Body of pancreas (tissue), 4 donors: ENCODE measurements around the gene LRIG2. TPM values are rescaled to one million over a fixed set of nuclear protein-coding genes. Genes with fewer than 3 reads are reported as not detected.

Experiments used
- ATAC-seq: fragments of 150-250 bp; one replicate; pipeline ENCODE4 v1.9.1; 2016
- DNase-seq, 4 donors: peaks; one replicate each; pipeline ENCODE4 v3.0.0-alpha.2; 2019
- H3K27ac ChIP-seq, 4 donors: fragments of 200-600 bp; sonication (generic); 1 replicate in 3 of 4; 2 replicates in 1 of 4; pipeline versions ENCODE4 v1.5.1 to v1.6.1; 2016 to 2019; ENCODE audit warnings: mild to moderate bottlenecking in 1 of 4, mixed read lengths in 1 of 4, moderate library complexity in 1 of 4
- H3K27me3 ChIP-seq, 2 donors: fragments of 200-600 bp; sonication (generic); one replicate each; pipeline ENCODE4 v1.6.0; 2016; ENCODE audit warnings: mild to moderate bottlenecking in 1 of 2
- H3K36me3 ChIP-seq, 2 donors: fragments of 200-600 bp; sonication (generic); replicated peaks in 1 of 2; 2 replicates each; pipeline ENCODE4 v1.5.1; 2016; ENCODE audit warnings: low read depth in 2 of 2; ENCODE audit not compliant: insufficient read depth in 1 of 2
- H3K4me1 ChIP-seq: fragments of 200-600 bp; sonication (generic); one replicate; pipeline ENCODE4 v1.6.0; 2016
- H3K4me3 ChIP-seq, 2 donors: fragments of 200-600 bp; sonication (generic); 1 replicate in 1 of 2; 2 replicates in 1 of 2; pipeline ENCODE4 v1.5.1; 2016 to 2019
- H3K9me3 ChIP-seq, 3 donors: fragments of 200-600 bp; sonication (generic); 1 replicate in 2 of 3; 2 replicates in 1 of 3; pipeline ENCODE4 v1.5.1; 2016
- POLR2A ChIP-seq, 3 donors: fragments of 450-650 bp; IDR thresholded peaks; one replicate each; pipeline ENCODE4 v1.6.1; 2016; ENCODE audit warnings: antibody characterized with exemption in 3 of 3, mild to moderate bottlenecking in 2 of 3
- WGBS, 2 donors: methylation state at CpG; one replicate each; pipeline ENCODE4 v1.1.5; 2017; 5-methylcytosine and 5-hydroxymethylcytosine counted together
- intact Hi-C: fragments of 100-400 bp; cut with DNase I; formaldehyde crosslinking; loops from one replicate; pipeline ENCODE4 v1.15.1; 2023
- total RNA-seq, 2 donors: library from RNA; depleted of rRNA; stranded (reverse); fragments of >200 nt; gene quantifications; one replicate each; pipeline ENCODE4 v1.1.0, GENCODE V29; 2016
- TF ChIP-seq, protein P1 (sequence below), 7 experiments: fragments of 450-650 bp in 4 of 7; fragments of 200-600 bp in 3 of 7; sonication (generic) in 3 of 7; IDR thresholded peaks; one replicate each; pipeline ENCODE4 v1.5.1; 2016 to 2019; ENCODE audit warnings: antibody characterized with exemption in 7 of 7

LRIG2 gene
- total RNA-seq, 2 donors from 2014 or later: 8.6 to 9.9 TPM

DNA sequence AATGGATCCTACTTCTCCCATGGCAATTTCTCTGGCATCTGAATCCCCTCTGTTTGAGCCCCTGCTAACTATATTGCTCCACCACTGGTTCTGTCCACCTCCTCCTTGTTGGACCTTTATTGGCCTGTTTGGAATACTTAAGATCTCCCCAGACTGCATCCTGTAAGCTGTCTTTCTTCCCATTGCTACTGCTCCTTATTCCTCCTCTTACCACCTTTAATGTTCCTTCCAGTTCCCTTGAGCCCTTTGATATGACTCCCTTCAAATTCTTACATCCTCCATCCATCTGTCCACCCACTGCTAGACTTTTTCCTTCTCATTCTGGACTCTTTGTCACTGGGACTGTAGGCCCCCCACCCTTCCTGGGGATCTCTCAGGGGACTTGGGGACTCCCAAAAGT lies 31.0 kb downstream of the LRIG2 start:
- intact Hi-C loops: no loop called here
- no peaks in the 10 kb centered on the region for H3K4me1 ChIP-seq
- no peak for ATAC-seq
- H3K27ac ChIP-seq: no peak overlapping the region
- H3K36me3 ChIP-seq: peaks cover 0 to 33% of the 10 kb centered on the region in 2 donors
- DNase-seq: no peak
- TF ChIP-seq, protein P1, sequence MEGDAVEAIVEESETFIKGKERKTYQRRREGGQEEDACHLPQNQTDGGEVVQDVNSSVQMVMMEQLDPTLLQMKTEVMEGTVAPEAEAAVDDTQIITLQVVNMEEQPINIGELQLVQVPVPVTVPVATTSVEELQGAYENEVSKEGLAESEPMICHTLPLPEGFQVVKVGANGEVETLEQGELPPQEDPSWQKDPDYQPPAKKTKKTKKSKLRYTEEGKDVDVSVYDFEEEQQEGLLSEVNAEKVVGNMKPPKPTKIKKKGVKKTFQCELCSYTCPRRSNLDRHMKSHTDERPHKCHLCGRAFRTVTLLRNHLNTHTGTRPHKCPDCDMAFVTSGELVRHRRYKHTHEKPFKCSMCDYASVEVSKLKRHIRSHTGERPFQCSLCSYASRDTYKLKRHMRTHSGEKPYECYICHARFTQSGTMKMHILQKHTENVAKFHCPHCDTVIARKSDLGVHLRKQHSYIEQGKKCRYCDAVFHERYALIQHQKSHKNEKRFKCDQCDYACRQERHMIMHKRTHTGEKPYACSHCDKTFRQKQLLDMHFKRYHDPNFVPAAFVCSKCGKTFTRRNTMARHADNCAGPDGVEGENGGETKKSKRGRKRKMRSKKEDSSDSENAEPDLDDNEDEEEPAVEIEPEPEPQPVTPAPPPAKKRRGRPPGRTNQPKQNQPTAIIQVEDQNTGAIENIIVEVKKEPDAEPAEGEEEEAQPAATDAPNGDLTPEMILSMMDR (IDR thresholded peaks at IDR 0.05): no peak
- no peak for TF ChIP-seq POLR2A (IDR thresholded peaks at IDR 0.05)
- H3K4me3 ChIP-seq: no peak overlapping the region
- no peaks in the 10 kb centered on the region for H3K9me3 ChIP-seq
- H3K27me3 ChIP-seq: no peaks in the 10 kb centered on the region

DNA sequence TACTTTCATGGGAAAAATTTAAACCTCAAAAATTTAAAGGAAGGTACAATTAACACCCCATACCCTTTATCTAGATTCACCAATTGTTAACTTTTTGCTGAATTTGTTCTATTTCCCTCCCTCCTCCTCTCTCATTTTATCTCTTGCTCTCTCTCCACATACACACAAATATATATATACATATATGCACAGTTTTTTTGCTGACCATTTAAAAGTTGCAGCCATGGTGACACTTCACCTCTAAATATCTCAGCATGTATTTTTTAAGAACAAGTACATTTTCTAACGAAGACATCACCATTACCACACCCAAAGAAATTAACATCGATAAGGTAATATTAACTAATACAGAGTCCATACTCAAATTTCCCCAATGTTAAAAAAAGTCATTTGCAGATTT lies 33.9 kb downstream of the LRIG2 start:
- DNase-seq: no peak
- Histone ChIP-seq H3K36me3 (peaks cover 0 to 38% of the 10 kb centered on the region in 2 donors), H3K9me3 (no peaks in the 10 kb centered on the region), H3K27ac (no peak overlapping the region), H3K4me1 (no peaks in the 10 kb centered on the region), H3K4me3 (no peak overlapping the region), H3K27me3 (no peaks in the 10 kb centered on the region)
- TF ChIP-seq, protein P1 (IDR thresholded peaks at IDR 0.05): no peak
- TF ChIP-seq POLR2A (IDR thresholded peaks at IDR 0.05): no peak
- intact Hi-C loops: no loop called here
- WGBS, 2 donors: 82 to 87% methylated on average over 2 of the region's 2 CpGs
- ATAC-seq: no peak

GRCh38 chr1:113109908-113110554 lies 37.0 kb downstream of the LRIG2 start:
- intact Hi-C loops: no loop called here
- Histone ChIP-seq H3K27me3 (no peaks in the 10 kb centered on the region), H3K4me3 (no peak overlapping the region), H3K4me1 (no peaks in the 10 kb centered on the region), H3K9me3 (no peaks in the 10 kb centered on the region), H3K27ac (no peak overlapping the region), H3K36me3 (peaks cover 9 to 27% of the 10 kb centered on the region in 2 donors)
- 67 to 71% methylated on average over 5 of the region's 5 CpGs for WGBS, 2 donors
- DNase-seq (peak in 3 of 4 donors; percentile 19 to 33 (median 23)), ATAC-seq (peak; percentile 38)
- no peak for TF ChIP-seq POLR2A (IDR thresholded peaks at IDR 0.05)
- TF ChIP-seq, protein P1 (IDR thresholded peaks at IDR 0.05): peak in 3 of 7 experiments; percentile 4 to 10 (median 5)

DNA sequence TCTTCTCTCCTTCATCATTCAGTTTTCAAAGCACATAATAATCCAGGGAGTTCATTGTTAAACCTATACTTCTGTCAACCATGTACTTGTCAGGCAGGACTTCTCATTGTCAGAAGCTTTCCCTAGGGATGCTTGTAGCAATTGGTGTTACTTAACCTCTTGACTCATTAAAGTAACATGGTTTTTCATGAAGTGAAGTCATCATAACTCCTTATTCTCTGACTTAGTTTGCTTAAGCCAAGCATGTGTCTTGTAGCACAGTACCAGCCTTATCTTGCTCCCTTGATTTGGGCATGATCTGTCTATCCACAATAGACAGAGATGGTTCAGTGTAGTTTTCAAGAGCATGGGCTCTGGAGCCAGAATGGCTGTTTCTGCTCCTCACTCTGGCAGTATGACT lies 45.3 kb downstream of the LRIG2 start:
- no peak overlapping the region for H3K4me3 ChIP-seq
- TF ChIP-seq, protein P1 (IDR thresholded peaks at IDR 0.05): no peak
- no peak for TF ChIP-seq POLR2A (IDR thresholded peaks at IDR 0.05)
- peaks cover 10 to 35% of the 10 kb centered on the region in 2 donors for H3K36me3 ChIP-seq
- intact Hi-C loops: no loop called here
- ATAC-seq: no peak
- DNase-seq: no peak
- H3K27ac ChIP-seq: no peak overlapping the region
- no peaks in the 10 kb centered on the region for H3K27me3 ChIP-seq
- no peaks in the 10 kb centered on the region for H3K9me3 ChIP-seq
- H3K4me1 ChIP-seq: no peaks in the 10 kb centered on the region

DNA sequence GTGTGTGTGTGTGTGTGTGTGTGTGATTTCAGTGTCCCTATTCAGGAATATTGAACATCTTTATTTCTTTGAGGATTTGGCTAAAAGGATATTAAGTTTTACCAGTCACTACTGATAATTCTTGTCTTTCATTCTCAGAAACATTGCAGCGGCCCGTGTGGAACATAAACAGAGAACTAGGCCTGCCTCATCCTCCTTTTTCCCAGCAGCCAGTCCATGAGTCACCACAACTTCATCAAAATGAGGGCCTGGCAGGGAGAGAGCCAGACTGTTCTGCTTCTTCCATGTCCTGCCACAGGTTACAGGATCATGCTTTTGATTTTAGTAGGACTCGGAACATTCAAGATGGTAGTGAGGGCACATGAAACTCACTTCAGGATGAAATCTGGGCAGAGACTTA lies 50.7 kb downstream of the LRIG2 start:
- DNase-seq (no peak), ATAC-seq (no peak)
- 91 to 96% methylated on average over 3 of the region's 3 CpGs for WGBS, 2 donors
- TF ChIP-seq, protein P1 (IDR thresholded peaks at IDR 0.05): no peak
- TF ChIP-seq POLR2A (IDR thresholded peaks at IDR 0.05): no peak
- Histone ChIP-seq H3K9me3 (no peaks in the 10 kb centered on the region), H3K27me3 (no peaks in the 10 kb centered on the region), H3K27ac (no peak overlapping the region), H3K4me3 (no peak overlapping the region), H3K36me3 (peaks cover 0 to 21% of the 10 kb centered on the region in 2 donors), H3K4me1 (peaks cover 31% of the 10 kb centered on the region)
- intact Hi-C loops: no loop called here
